SU-DHL-6 (cell line): ENCODE results near the gene SNAP29.

Experiments used
- CTCF ChIP-seq: fragments of 200-600 bp; sonication (generic); IDR thresholded peaks from one replicate; pipeline ENCODE4 v1.5.1; 2017; ENCODE audit warnings: antibody characterized with exemption, mild to moderate bottlenecking, low read length, moderate library complexity; ENCODE audit not compliant: insufficient read depth, poor library complexity, severe bottlenecking
- EZH2phosphoT487 ChIP-seq: fragments of 200-600 bp; sonication (generic), shearing (Covaris generic); conservative IDR thresholded peaks from 2 replicates; pipeline ENCODE4 v1.6.1; 2018; ENCODE audit warnings: mild to moderate bottlenecking, antibody characterized with exemption, low read length, moderate library complexity, mixed read lengths

- TF ChIP-seq CTCF: no peak
- TF ChIP-seq EZH2phosphoT487: no peak
Measured at GRCh38 chr22:20834725-20835124, 24.1 kb upstream of the SNAP29 start.
